Activated B cell treated with CpG ODN at 0.5 μM for 24 hours (primary cell): ENCODE measurements around the gene RRAD. TPM values are rescaled to one million over a fixed set of nuclear protein-coding genes. Genes with fewer than 3 reads are reported as not detected.

Source experiments
- ATAC-seq: fragments of 200-7000 bp; cut with Tn5 transposase; one replicate; pipeline ENCODE4 v1.10.0; 2021; ENCODE audit warnings: low read depth, mild to moderate bottlenecking, moderate library complexity
- CTCF ChIA-PET: fragments of 350-600 bp; sonication (Branson Sonifier 250); formaldehyde crosslinking; loops from one replicate; lab custom pipeline; 2021; ENCODE audit warnings: antibody characterized with exemption; lab: Charles Lee
- POLR2A ChIA-PET: fragments of 350-600 bp; sonication (Branson Sonifier 250); formaldehyde crosslinking; loops from one replicate; lab custom pipeline; 2021; ENCODE audit warnings: antibody characterized with exemption; lab: Charles Lee
- DNase-seq: peaks from one replicate; pipeline ENCODE4 v3.0.0; 2022
- H3K27ac Mint-ChIP-seq: one replicate; pipeline ENCODE4 v1.8.0; 2020; ENCODE audit warnings: mixed read lengths
- H3K27me3 Mint-ChIP-seq: one replicate; pipeline ENCODE4 v1.8.0; 2021; ENCODE audit warnings: mixed read lengths
- H3K36me3 Mint-ChIP-seq: one replicate; pipeline ENCODE4 v1.8.0; 2021; ENCODE audit warnings: low read depth, mixed read lengths
- H3K4me1 Mint-ChIP-seq: one replicate; pipeline ENCODE4 v1.8.0; 2021; ENCODE audit warnings: mixed read lengths
- H3K4me3 Mint-ChIP-seq: one replicate; pipeline ENCODE4 v1.8.0; 2020; ENCODE audit warnings: mild to moderate bottlenecking, mixed read lengths
- H3K9me3 Mint-ChIP-seq: one replicate; pipeline ENCODE4 v1.8.0; 2020; ENCODE audit warnings: mixed read lengths
- intact Hi-C: fragments of 100-400 bp; cut with micrococcal nuclease; formaldehyde crosslinking; loops from one replicate; pipeline ENCODE4 v1.15.1; 2024
- total RNA-seq: library from RNA; stranded (reverse); gene quantifications from 2 replicates; pipeline ENCODE4 v1.2.3, GENCODE V29; 2022
- TF ChIP-seq, protein P1 (sequence below): fragments of 200-600 bp; IDR thresholded peaks from one replicate; pipeline ENCODE4 v1.8.0; 2022; ENCODE audit warnings: antibody characterized with exemption, mild to moderate bottlenecking

Gene RRAD
- total RNA-seq, 1 donor from 2014 or later: not detected

DNA sequence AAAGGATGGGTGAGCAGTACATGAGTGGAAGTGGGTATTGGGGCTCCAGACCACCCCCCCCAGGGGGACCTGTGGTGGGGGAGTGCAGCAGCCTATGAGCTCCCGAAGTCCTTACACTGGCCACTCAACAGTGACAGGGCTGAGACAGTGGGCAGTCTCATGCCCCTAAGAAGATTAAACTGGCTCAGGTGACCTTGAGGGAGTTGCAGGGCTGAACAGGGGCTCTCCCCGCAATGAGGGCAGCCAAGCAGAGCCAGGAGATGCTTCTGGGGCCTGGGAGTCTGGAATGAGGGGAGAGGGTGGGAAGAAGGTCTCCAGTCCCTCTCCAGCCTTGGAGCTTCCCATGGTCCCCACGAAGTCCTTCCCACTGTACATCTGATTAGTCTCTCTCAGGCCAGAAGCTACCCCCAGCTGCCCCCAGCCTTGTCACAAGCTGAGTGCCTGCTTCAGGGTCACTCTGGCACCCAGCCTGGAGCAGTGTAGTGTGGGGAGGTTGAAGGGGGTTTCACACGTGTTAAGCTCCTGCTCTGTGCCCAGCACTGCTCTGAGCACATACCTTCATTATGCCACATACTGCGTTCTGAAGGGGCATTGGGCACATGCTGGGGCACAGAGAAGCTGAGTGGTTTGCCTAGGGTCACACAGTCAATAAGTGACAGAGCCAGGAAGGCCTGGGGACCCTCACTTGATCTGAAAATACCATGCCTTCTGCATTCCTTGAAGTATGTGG, 5.6 kb downstream of the RRAD start:
- Mint-ChIP-seq H3K4me1 (no peaks in the 10 kb centered on the region), H3K9me3 (no peaks in the 10 kb centered on the region), H3K36me3 (no peaks in the 10 kb centered on the region), H3K27me3 (peaks cover 27% of the 10 kb centered on the region), H3K27ac (no peak overlapping the region), H3K4me3 (no peak overlapping the region)
- DNase-seq (no peak), ATAC-seq (no peak)
- TF ChIP-seq, protein P1, sequence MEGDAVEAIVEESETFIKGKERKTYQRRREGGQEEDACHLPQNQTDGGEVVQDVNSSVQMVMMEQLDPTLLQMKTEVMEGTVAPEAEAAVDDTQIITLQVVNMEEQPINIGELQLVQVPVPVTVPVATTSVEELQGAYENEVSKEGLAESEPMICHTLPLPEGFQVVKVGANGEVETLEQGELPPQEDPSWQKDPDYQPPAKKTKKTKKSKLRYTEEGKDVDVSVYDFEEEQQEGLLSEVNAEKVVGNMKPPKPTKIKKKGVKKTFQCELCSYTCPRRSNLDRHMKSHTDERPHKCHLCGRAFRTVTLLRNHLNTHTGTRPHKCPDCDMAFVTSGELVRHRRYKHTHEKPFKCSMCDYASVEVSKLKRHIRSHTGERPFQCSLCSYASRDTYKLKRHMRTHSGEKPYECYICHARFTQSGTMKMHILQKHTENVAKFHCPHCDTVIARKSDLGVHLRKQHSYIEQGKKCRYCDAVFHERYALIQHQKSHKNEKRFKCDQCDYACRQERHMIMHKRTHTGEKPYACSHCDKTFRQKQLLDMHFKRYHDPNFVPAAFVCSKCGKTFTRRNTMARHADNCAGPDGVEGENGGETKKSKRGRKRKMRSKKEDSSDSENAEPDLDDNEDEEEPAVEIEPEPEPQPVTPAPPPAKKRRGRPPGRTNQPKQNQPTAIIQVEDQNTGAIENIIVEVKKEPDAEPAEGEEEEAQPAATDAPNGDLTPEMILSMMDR: no peak
- ChIA-PET CTCF (no interaction called here), POLR2A (no interaction called here)
- intact Hi-C loops: no loop called here

DNA sequence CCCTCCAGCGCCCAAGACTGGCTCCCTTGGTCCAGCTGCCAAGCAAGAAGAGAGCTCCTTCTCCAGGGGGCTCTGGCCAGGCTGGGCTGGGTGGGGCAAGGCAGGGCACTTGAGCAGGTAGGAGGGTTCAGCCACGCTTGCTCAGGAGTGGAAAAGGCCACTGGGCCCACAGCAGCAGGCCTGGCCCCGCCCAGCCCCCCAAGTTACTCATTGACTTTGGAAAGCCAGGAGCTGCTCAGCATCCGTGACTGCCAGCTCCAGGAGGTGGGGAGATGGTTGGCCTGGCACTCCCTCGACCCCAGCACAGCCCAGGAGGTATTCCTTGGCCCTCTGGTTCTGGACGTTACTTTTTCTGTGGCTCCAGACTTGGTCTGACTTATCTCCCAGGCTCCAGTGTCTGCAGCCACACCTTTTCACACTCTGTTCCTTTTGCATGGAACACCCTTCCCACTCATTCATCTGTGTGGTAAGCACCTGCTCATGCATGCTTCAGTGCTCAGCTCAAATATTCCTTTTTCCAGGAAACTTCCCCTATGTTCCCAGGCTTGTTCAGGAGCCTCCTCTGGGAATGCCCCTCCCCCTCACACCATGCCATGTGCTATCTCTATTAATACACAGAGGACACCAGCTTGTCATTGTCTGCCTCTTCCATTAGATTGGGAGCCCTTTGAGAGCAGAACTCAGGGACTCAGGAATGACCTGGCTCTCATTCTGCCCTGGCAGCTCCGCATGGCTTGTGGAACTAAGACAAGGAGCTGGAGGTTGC, 6.3 kb downstream of the RRAD start, which contains the start of gene CDH16:
CDH16 (minus strand) TSS at position 83 of the 766 bp plus-strand sequence. CDS start 820 bp downstream, outside the sequence.
- intact Hi-C loops: no loop called here
- H3K4me3 Mint-ChIP-seq: no peak within 1 kb of the TSS
- ATAC-seq (no peak), DNase-seq (no peak)
- no peaks in the 10 kb centered on the region for H3K9me3 Mint-ChIP-seq
- no peak within 1 kb of the TSS for H3K27ac Mint-ChIP-seq
- peaks cover 21% of the 10 kb centered on the region for H3K27me3 Mint-ChIP-seq
- no peaks in the 10 kb centered on the region for H3K4me1 Mint-ChIP-seq
- no peaks in the 10 kb centered on the region for H3K36me3 Mint-ChIP-seq
- ChIA-PET CTCF (no interaction called here), POLR2A (no interaction called here)
- TF ChIP-seq, protein P1: no peak

DNA sequence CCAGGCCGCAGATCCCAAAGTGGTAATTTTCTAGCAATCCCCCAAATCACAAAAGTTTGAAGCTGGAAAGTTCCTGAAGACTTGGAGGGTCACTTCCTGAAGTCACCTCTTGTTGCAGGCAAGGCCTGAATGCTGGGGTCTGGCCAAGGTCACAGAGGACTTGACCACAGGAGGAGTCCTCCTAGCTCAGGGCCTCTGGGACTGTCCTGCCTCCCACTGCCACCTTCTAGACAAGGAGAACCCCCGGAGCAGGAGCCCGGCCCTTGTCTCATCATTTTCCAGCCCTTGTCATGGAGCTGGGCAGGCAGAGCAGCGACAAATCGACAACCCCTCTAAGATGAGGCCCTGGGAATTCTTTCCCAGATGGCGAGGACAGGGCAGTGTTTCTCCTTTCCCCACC, 7.0 kb downstream of the RRAD start:
- intact Hi-C loops: no loop called here
- ATAC-seq (no peak), DNase-seq (no peak)
- no peaks in the 10 kb centered on the region for H3K9me3 Mint-ChIP-seq
- H3K4me3 Mint-ChIP-seq: no peak overlapping the region
- H3K27ac Mint-ChIP-seq: no peak overlapping the region
- H3K36me3 Mint-ChIP-seq: no peaks in the 10 kb centered on the region
- ChIA-PET CTCF (no interaction called here), POLR2A (no interaction called here)
- H3K27me3 Mint-ChIP-seq: peaks cover 15% of the 10 kb centered on the region
- H3K4me1 Mint-ChIP-seq: no peaks in the 10 kb centered on the region
- TF ChIP-seq, protein P1: no peak

DNA sequence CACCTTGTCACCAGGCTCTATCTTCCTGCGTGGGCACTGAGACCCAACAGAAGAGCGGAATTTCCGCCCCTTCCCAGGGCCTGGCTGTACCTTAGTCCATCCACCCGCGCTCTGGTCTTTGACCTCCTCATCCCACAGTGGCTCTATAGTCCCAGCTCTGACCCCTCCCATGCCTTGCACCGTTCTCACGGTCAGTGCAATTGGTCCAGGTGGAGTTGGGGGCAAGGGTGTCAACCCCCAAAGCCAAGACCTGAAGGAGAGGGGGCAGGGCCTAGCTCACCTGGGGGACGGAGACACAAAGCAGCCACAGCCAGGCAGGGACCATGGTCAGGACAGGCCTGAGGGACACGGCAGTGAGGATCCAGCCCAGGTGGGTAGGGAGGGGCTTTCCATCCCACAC, 7.6 kb downstream of the RRAD start:
- DNase-seq (no peak), ATAC-seq (no peak)
- POLR2A ChIA-PET: no interaction called here
- Mint-ChIP-seq H3K27me3 (peaks cover 9% of the 10 kb centered on the region), H3K36me3 (no peaks in the 10 kb centered on the region), H3K9me3 (no peaks in the 10 kb centered on the region), H3K4me1 (no peaks in the 10 kb centered on the region), H3K27ac (no peak overlapping the region), H3K4me3 (no peak overlapping the region)
- intact Hi-C loops: no loop called here
- CTCF ChIA-PET: interaction anchor here (0.6 kb wide), 1 partner anchor 899 kb away, joined by 3 read pairs; no protein-coding TSS in a partner anchor
- TF ChIP-seq, protein P1: no peak

DNA sequence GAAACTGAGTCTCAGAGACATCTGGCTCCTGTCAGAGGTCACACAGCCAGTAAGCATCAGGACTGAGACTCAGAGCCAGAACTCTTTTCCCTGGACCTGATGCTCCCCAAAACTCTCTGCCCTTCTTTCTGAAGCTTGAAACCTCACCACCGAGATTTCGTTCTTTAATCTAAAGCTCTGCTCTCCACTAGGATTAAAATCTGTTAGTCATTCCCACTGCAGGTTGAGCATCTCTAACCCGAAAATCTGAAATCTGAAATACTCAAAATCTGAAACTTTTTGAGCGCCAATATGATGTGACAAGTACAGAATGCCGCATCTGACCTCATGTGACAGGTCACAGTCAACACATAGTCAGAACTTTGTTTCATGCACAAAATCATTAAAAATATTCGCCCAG, 8.8 kb downstream of the RRAD start:
- intact Hi-C loops: no loop called here
- no peaks in the 10 kb centered on the region for H3K36me3 Mint-ChIP-seq
- ATAC-seq (no peak), DNase-seq (no peak)
- no peaks in the 10 kb centered on the region for H3K9me3 Mint-ChIP-seq
- ChIA-PET POLR2A (no interaction called here), CTCF (no interaction called here)
- H3K4me1 Mint-ChIP-seq: no peaks in the 10 kb centered on the region
- H3K27ac Mint-ChIP-seq: no peak overlapping the region
- TF ChIP-seq, protein P1: no peak
- peaks cover 9% of the 10 kb centered on the region for H3K27me3 Mint-ChIP-seq
- no peak overlapping the region for H3K4me3 Mint-ChIP-seq
